NB4 (cell line): ENCODE measurements around the gene SDF4.

Experiments
- MAX ChIP-seq: IDR thresholded peaks from 2 replicates; pipeline ENCODE4 v1.6.1; 2011; ENCODE audit warnings: low read depth, low read length
- MYC ChIP-seq: IDR thresholded peaks from 2 replicates; pipeline ENCODE4 v1.6.1; 2011; ENCODE audit warnings: low read depth, low read length
- TF ChIP-seq, protein P1 (sequence below): IDR thresholded peaks from one replicate; pipeline ENCODE4 v1.5.1; 2012; ENCODE audit warnings: low read depth, low read length

GRCh38 chr1:1213345-1214265 lies 18.2 kb downstream of the SDF4 start, which contains the start of gene TNFRSF4:
- peak; percentile 91 for TF ChIP-seq MYC
- TF ChIP-seq, protein P1, sequence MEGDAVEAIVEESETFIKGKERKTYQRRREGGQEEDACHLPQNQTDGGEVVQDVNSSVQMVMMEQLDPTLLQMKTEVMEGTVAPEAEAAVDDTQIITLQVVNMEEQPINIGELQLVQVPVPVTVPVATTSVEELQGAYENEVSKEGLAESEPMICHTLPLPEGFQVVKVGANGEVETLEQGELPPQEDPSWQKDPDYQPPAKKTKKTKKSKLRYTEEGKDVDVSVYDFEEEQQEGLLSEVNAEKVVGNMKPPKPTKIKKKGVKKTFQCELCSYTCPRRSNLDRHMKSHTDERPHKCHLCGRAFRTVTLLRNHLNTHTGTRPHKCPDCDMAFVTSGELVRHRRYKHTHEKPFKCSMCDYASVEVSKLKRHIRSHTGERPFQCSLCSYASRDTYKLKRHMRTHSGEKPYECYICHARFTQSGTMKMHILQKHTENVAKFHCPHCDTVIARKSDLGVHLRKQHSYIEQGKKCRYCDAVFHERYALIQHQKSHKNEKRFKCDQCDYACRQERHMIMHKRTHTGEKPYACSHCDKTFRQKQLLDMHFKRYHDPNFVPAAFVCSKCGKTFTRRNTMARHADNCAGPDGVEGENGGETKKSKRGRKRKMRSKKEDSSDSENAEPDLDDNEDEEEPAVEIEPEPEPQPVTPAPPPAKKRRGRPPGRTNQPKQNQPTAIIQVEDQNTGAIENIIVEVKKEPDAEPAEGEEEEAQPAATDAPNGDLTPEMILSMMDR, result no peak
- TF ChIP-seq MAX, result peak; percentile 89
